GM19328 (cell line): Measurements from ENCODE around the gene MINDY2.
"Not testable (repeated sequence)": the region's sequence is repeated elsewhere in the genome, so short reads cannot be mapped to it uniquely, and the experiment has no call there.

Source experiments
- ATAC-seq: cut with Tn5 transposase; IDR thresholded peaks from one replicate; pipeline ENCODE4 v1.9.1; 2021; ENCODE audit warnings: mild to moderate bottlenecking, moderate library complexity; ENCODE audit not compliant: unreplicated experiment

MINDY2 gene

GRCh38 chr15:58752716-58753115, 18.4 kb upstream of the MINDY2 start:
- ATAC-seq, result no peak

- no peak for ATAC-seq
Measured at GRCh38 chr15:58755350-58755749, 15.8 kb upstream of the MINDY2 start.

DNA sequence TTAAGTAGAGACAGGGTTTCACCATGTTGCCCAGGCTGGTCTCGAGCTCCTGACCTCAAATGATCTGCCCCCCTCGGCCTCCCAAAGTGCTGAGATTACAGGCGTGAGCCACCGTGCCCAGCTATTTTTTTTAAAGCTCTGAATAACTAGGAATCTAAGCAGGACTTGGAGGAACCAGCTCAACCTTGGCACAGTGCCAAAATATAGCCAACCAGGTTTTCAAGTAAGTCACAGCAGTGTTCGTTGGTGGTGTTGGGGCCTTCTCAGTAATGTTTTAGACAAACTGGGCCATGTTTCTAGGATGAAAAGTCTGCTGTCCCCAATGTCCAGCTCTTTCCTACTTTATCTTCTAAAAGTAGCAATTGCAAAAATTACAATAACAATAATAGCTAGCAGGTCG, 15.1 kb upstream of the MINDY2 start:
- no peak for ATAC-seq

GRCh38 chr15:58758141-58758540, 13.0 kb upstream of the MINDY2 start:
- no peak for ATAC-seq

GRCh38 chr15:58760385-58761009, 10.6 kb upstream of the MINDY2 start:
- no peak for ATAC-seq

GRCh38 chr15:58761010-58761388, 10.1 kb upstream of the MINDY2 start:
- ATAC-seq, result no peak

GRCh38 chr15:58762285-58762684, 8.8 kb upstream of the MINDY2 start:
- no peak for ATAC-seq

- ATAC-seq, result no peak
Measured at GRCh38 chr15:58762731-58763130, 8.4 kb upstream of the MINDY2 start.

DNA sequence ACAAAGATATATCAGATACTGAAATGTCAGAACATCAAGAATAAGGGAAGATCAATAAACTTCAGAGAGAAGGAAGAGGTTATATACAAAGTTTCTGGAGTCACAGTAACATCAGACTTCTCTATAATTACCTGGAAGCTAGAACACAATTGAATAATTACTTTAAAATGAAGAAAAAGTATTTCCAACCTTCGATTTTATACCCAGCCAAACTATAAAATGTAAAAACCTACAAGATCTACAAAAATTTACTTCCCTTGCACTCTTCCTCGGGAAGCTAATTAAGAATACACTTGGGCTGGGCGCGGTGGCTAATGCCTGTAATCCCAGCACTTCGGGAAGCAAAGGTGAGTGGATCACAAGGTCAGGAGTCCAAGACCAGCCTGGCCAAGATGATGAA, 6.6 kb upstream of the MINDY2 start:
- ATAC-seq, result no peak

GRCh38 chr15:58766290-58766689, 4.8 kb upstream of the MINDY2 start:
- no peak for ATAC-seq

- not testable (repeated sequence) for ATAC-seq
Measured at GRCh38 chr15:58768601-58769004, 2.5 kb upstream of the MINDY2 start.

DNA sequence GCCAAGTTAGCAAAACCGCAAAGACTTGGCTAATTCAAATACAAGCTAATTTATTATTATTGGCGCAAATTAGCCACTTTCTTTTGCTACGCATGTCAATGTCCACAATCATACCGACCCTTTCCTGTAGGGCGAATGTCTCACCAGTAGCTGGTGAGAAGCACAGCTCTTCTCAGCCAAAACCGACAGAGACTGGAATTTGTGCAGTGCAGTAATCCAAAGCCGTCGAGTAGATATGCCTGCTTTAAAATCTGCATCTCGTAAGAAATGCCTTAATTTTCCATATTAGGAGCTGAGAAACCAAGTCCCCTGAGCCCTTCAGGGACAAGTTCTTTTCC, 614 bp upstream of the MINDY2 start:
- peak; percentile 5 for ATAC-seq

- ATAC-seq, result no peak
Measured at GRCh38 chr15:58771621-58772250, 634 bp downstream of the MINDY2 start.

DNA sequence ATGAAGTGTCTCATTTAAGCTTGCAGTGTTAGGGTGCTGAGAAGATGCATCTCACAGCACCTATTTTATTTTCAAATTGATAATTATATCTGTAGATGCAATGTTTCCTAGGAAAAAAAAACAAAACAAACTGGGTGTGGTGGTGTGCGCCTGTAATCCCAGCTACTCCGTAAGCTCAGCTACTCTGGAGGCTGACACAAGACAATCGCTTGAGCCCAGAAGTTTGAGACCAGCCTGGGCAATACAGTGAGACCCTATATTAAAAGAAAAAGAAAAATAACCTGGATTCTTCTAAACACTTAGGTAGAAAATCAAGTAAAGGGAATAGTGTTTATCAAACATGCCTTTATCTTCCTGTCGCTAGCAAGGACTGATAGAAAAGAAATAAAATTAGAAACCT, 1.9 kb downstream of the MINDY2 start:
- ATAC-seq, result no peak

DNA sequence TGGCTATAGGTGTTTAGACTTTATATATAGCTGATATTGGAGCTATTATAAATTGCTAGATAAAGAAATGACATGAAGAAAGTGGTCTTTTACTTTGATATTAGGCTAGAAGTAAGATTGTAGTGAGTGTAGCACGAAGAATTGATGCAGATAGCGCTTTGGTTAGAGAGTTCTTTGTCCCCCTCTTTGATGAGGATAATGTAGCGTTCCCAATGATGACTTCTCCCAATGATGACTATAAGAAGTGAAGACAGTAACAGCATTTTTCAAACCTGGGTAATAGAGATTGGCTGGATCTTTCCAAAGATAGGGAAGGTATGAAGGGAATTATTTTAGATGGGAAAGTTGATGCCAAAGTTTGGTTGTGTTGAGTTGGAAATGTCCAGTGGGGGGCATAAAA, 4.3 kb downstream of the MINDY2 start:
- ATAC-seq, result no peak

GRCh38 chr15:58777107-58777506, 6.0 kb downstream of the MINDY2 start:
- no peak for ATAC-seq

DNA sequence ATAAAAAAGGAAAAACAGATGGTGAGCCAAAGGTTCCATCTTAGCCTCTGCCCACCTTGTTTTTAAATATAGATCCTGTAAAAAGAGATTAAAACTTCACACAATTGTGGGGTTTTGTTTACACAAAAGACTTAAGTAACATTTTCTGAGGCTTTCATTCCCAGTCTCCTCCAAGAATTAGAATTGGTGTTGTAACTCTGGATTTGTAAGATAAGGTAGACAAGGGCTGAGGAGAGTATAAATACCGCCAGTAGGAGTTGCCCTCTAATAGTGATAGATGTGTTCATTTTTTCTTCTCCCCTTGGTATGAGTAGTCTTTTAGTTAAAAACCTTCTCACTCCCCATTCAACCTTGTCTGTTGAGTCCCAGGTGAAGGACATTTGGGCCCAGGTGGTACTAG, 8.5 kb downstream of the MINDY2 start:
- no peak for ATAC-seq

DNA sequence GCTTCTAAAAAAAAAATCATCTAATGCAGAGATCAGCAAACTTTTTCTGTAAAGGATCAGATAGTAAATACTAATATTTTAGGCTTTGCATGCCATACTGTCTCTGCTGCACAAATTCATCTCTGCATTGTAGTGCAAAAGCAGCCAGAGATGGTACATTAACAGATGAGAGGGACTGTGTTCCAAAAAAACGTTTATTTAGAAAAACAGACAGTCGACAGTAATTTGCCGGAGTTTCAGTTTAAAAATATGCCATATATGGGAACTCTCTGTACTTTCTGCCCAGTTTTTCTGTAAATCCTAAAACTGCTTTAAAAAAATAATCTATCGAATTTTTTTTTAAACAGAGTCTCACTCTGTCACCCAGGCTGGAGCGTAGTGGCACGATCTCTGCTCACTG, 14.3 kb downstream of the MINDY2 start:
- ATAC-seq, result no peak

- no peak for ATAC-seq
Measured at GRCh38 chr15:58788056-58788710, 17.1 kb downstream of the MINDY2 start.

- ATAC-seq, result no peak
Measured at GRCh38 chr15:58793862-58794261, 22.8 kb downstream of the MINDY2 start.

DNA sequence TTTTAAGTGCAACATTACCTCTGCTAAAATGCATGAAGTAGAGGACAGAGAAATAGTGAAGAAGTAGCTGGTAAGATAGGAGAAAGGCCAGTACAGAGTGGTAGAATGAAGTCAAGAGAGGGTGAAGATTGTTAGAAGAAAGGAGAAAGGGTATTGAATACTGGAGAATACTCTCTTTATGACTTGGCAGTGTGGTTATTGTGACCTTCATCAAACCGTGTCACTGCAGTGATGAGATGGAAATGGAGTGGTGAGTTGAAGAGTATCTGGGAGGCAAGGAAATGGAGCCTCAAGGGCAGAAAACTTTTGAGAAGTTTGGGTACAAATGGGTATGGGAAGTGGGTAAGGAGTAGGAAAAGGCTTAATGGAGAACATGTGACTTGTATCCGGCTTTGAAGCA, 24.7 kb downstream of the MINDY2 start:
- no peak for ATAC-seq

- ATAC-seq, result no peak
Measured at GRCh38 chr15:58797505-58797904, 26.4 kb downstream of the MINDY2 start.

DNA sequence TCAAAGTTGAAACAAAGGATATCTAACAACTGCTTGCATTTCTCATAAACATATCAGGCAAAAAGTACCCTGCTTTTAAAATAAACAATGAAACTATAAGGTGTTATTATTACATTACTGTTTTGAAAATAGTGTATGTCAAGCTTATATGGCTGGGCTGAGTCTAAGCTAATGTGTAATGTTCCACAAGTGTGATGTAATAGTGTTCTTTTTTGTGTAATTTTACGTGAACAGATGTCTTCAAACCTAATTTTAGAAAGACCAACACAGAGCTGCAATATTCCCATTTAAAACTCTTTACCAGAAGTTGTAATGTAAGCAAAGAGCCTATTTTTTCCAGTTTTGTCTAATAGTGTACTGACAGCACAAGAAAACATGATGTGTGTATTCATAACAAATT, 34.0 kb downstream of the MINDY2 start:
- no peak for ATAC-seq
